K562 (cell line): ENCODE measurements around the gene DCST1. TPM values are rescaled to one million over a fixed set of nuclear protein-coding genes. Genes with fewer than 3 reads are reported as not detected.

Source experiments
- HES1 ChIP-seq: fragments of 450-650 bp; IDR thresholded peaks from 2 replicates; pipeline ENCODE4 v1.6.1; 2016; ENCODE audit warnings: low read depth, mild to moderate bottlenecking, moderate library complexity
- HINFP ChIP-seq: fragments of 450-650 bp; conservative IDR thresholded peaks from 2 replicates; pipeline ENCODE4 v1.6.1; 2016; ENCODE audit warnings: missing genetic modification characterization, low read depth, mild to moderate bottlenecking, control low read depth, missing compliant biosample characterization
- HMGXB4 ChIP-seq: sonication (generic); formaldehyde crosslinking; IDR thresholded peaks from 2 replicates; pipeline ENCODE4 v1.8.1; 2023; ENCODE audit warnings: mild to moderate bottlenecking, missing genetic modification reagents
- NCOR1 ChIP-seq: fragments of 450-650 bp; IDR thresholded peaks from 2 replicates; pipeline ENCODE4 v1.6.1; 2016; ENCODE audit warnings: mild to moderate bottlenecking, moderate library complexity
- RBFOX2 ChIP-seq: fragments of 200-400 bp; formaldehyde crosslinking; IDR thresholded peaks from 2 replicates; pipeline ENCODE4 v1.6.1; 2017; ENCODE audit warnings: low read depth, mild to moderate bottlenecking, low read length, moderate library complexity
- RFX1 ChIP-seq: fragments of 450-650 bp; IDR thresholded peaks from 2 replicates; pipeline ENCODE4 v1.6.1; 2016; ENCODE audit warnings: mild to moderate bottlenecking, moderate library complexity
- SMARCC2 ChIP-seq: fragments of 450-650 bp; IDR thresholded peaks from 2 replicates; pipeline ENCODE4 v1.6.1; 2017; ENCODE audit warnings: antibody characterized with exemption, moderate library complexity, mild to moderate bottlenecking, low read depth
- SMARCE1 ChIP-seq: fragments of 450-650 bp; IDR thresholded peaks from 2 replicates; pipeline ENCODE4 v1.7.1; 2016; ENCODE audit warnings: mild to moderate bottlenecking
- SREBF2 ChIP-seq: sonication (generic); formaldehyde crosslinking; IDR thresholded peaks from 2 replicates; pipeline ENCODE4 v1.4.0; 2020; ENCODE audit warnings: mild to moderate bottlenecking, missing genetic modification reagents
- SRSF7 ChIP-seq: fragments of 200-400 bp; formaldehyde crosslinking; optimal IDR thresholded peaks from 2 replicates; pipeline ENCODE3; 2017; ENCODE audit warnings: mild to moderate bottlenecking, low read depth, low read length
- ZNF146 ChIP-seq: IDR thresholded peaks from one replicate; pipeline ENCODE4 v1.6.1; 2018; ENCODE audit warnings: missing compliant biosample characterization; ENCODE audit not compliant: unreplicated experiment
- ZNF217 ChIP-seq: sonication (generic); formaldehyde crosslinking; IDR thresholded peaks from 2 replicates; pipeline ENCODE4 v1.8.0; 2022; ENCODE audit warnings: mild to moderate bottlenecking, missing genetic modification reagents
- ZNF707 ChIP-seq: fragments of 250-450 bp; sonication (Bioruptor Pico); conservative IDR thresholded peaks from 2 replicates; pipeline ENCODE4 v1.8.0; 2022; ENCODE audit warnings: inconsistent platforms, mild to moderate bottlenecking, moderate library complexity
- polyA plus RNA-seq, 8 experiments: library from polyadenylated mRNA; depleted of rRNA in 4 of 8; stranded (reverse) in 5 of 8; unstranded in 3 of 8; fragments of >200 nt; fragmentation: Nextera tagmentation in 2 of 8; fragmentation: Illumina TruSeq in 1 of 8; extraction: Ambion mirVana in 2 of 8; extraction: Trizol in 1 of 8; gene quantifications; 2 replicates each; pipeline versions ENCODE4 v1.2.1 to v1.2.3, GENCODE V29; 2011 to 2014; ENCODE audit warnings: inconsistent platforms in 1 of 8, missing spikeins in 1 of 8
- total RNA-seq, 7 experiments: library from RNA; depleted of rRNA in 6 of 7; stranded (reverse); fragments of >200 nt in 6 of 7; fragmentation: Illumina TruSeq in 2 of 7; extraction: Trizol in 2 of 7; gene quantifications; 2 replicates each; pipeline versions ENCODE4 v1.2.1 to v1.2.3, GENCODE V29; 2011 to 2021; ENCODE audit warnings: low replicate concordance in 1 of 7
- TF ChIP-seq, protein P1 (sequence below): fragments of 250-450 bp; sonication (Bioruptor Pico); IDR thresholded peaks from 2 replicates; pipeline ENCODE4 v1.4.0; 2020
- TF ChIP-seq, protein P2 (sequence below): fragments of 450-650 bp; IDR thresholded peaks from 2 replicates; pipeline ENCODE4 v1.6.1; 2016; ENCODE audit warnings: borderline replicate concordance

The DCST1 gene
- total and polyA plus RNA-seq, 9 of the 15 experiments (the other 6 are each of a cell fraction or from before 2014, with no cell fraction given), result not detected

DNA sequence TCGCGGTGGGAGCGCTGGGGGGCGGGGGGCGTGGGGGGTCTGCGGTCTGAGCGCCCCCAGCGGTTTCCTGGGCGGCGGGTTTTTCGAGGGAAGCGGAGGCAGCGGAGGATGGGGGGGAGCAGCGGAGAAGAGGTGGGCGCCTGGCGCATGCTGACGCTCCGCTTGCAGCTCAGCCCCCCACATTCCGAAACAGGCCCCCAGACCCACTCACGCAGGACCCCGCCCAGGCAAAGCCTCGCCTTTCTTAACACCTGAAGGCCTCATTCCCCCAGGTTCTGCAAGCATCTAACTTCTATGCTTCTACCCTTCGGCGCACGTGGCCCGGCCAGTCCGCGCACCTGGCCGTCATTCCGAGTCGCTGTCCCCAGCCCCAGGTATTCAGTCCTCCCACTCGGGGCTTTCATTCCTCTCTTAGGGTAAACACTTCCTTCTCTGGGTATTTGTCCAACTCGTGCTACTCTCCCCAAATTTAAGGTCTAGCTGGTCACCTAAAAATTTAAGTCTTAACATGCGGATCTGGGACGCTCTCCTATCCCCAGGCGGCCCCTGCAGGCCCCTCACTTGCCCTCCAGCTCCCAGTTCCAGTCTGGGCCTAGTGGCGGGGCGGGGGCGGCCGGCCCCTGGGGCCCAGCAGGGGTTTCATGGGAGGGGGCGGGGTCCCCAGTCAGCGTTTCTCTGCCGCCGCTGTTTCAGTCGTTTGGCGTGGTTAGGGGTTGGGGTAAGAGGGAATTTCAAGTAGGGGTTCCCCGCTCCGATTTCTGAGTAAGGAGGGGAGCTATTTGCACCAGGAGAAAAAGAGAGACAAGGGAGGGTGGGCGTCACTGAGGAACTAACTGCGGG lies 33.8 kb upstream of the DCST1 start (continued):
- TF ChIP-seq ZNF707 (CRISPR knock-in tag) (no peak), HES1 (no peak), SMARCE1 (0 out of 2 replicates have a peak, but pooled peaks have one; percentile 13), HINFP (tag) (no peak), SMARCC2 (no peak), ZNF217 (CRISPR knock-in tag) (no peak), ZNF146 (no peak), RBFOX2 (peak; percentile 81), HMGXB4 (CRISPR knock-in tag) (no peak), RFX1 (no peak), SRSF7 (no peak), SREBF2 (no peak), NCOR1 (peak; percentile 43)
- TF ChIP-seq, protein P1, sequence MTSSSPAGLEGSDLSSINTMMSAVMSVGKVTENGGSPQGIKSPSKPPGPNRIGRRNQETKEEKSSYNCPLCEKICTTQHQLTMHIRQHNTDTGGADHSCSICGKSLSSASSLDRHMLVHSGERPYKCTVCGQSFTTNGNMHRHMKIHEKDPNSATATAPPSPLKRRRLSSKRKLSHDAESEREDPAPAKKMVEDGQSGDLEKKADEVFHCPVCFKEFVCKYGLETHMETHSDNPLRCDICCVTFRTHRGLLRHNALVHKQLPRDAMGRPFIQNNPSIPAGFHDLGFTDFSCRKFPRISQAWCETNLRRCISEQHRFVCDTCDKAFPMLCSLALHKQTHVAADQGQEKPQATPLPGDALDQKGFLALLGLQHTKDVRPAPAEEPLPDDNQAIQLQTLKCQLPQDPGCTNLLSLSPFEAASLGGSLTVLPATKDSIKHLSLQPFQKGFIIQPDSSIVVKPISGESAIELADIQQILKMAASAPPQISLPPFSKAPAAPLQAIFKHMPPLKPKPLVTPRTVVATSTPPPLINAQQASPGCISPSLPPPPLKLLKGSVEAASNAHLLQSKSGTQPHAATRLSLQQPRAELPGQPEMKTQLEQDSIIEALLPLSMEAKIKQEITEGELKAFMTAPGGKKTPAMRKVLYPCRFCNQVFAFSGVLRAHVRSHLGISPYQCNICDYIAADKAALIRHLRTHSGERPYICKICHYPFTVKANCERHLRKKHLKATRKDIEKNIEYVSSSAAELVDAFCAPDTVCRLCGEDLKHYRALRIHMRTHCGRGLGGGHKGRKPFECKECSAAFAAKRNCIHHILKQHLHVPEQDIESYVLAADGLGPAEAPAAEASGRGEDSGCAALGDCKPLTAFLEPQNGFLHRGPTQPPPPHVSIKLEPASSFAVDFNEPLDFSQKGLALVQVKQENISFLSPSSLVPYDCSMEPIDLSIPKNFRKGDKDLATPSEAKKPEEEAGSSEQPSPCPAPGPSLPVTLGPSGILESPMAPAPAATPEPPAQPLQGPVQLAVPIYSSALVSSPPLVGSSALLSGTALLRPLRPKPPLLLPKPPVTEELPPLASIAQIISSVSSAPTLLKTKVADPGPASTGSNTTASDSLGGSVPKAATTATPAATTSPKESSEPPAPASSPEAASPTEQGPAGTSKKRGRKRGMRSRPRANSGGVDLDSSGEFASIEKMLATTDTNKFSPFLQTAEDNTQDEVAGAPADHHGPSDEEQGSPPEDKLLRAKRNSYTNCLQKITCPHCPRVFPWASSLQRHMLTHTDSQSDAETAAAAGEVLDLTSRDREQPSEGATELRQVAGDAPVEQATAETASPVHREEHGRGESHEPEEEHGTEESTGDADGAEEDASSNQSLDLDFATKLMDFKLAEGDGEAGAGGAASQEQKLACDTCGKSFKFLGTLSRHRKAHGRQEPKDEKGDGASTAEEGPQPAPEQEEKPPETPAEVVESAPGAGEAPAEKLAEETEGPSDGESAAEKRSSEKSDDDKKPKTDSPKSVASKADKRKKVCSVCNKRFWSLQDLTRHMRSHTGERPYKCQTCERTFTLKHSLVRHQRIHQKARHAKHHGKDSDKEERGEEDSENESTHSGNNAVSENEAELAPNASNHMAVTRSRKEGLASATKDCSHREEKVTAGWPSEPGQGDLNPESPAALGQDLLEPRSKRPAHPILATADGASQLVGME, result no peak
- TF ChIP-seq, protein P2, sequence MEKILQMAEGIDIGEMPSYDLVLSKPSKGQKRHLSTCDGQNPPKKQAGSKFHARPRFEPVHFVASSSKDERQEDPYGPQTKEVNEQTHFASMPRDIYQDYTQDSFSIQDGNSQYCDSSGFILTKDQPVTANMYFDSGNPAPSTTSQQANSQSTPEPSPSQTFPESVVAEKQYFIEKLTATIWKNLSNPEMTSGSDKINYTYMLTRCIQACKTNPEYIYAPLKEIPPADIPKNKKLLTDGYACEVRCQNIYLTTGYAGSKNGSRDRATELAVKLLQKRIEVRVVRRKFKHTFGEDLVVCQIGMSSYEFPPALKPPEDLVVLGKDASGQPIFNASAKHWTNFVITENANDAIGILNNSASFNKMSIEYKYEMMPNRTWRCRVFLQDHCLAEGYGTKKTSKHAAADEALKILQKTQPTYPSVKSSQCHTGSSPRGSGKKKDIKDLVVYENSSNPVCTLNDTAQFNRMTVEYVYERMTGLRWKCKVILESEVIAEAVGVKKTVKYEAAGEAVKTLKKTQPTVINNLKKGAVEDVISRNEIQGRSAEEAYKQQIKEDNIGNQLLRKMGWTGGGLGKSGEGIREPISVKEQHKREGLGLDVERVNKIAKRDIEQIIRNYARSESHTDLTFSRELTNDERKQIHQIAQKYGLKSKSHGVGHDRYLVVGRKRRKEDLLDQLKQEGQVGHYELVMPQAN, result peak; percentile 65; the same call in 1 of the 2 replicates
